KOPT-K1 (cell line): ENCODE measurements around the gene SLC35D2.

Experiments used
- H3K27ac ChIP-seq: fragments of 200-600 bp; sonication (generic); 2 replicates; pipeline ENCODE4 v1.5.1; 2016; ENCODE audit warnings: antibody characterized with exemption, mild to moderate bottlenecking, low read depth, low read length; ENCODE audit not compliant: poor library complexity, severe bottlenecking
- H3K36me3 ChIP-seq: fragments of 200-600 bp; sonication (generic); 2 replicates; pipeline ENCODE4 v1.5.1; 2017; ENCODE audit warnings: antibody characterized with exemption, mild to moderate bottlenecking, low read length, moderate library complexity; ENCODE audit not compliant: insufficient read depth
- H3K9me3 ChIP-seq: fragments of 200-600 bp; sonication (generic); 2 replicates; pipeline ENCODE4 v1.5.1; 2017; ENCODE audit warnings: antibody characterized with exemption, low read length, mild to moderate bottlenecking; ENCODE audit not compliant: insufficient read depth, poor library complexity, severe bottlenecking

Gene SLC35D2

DNA sequence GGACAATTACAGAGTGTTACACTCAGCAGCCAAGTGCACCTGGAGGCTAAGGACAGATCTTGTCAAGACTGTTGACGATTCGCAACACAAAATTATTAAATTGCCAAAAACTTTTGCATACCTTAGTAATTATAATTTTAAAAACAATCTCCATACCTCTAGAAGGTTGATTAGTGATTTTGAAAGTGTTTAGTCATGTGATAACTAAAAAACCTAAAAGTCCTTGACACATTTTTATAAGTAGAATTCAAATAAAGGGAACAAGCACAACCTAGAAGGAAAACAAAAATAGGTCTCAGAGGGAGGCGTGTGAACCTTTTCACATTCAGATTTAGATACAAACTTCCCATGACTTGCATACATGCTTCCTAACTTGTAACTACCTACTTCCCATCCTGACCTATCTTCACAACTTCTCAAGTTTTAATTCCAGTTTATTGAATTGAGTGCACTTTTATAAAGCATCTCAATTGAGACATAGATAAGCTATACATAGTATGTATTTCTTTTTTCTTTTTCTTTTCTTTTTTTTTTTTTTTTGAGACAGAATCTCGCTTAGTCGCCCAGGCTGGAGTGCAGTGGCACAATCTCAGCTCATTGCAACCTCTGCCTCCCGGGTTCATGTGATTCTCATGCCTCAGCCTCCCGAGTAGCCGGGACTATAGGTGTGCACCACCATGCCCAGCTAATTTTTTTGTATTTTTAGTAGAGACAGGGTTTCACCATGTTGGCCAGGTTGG is 28.8 kb upstream of the SLC35D2 start:
- Histone ChIP-seq H3K27ac (no peak overlapping the region), H3K9me3 (no peaks in the 10 kb centered on the region), H3K36me3 (peaks cover 76% of the 10 kb centered on the region)

DNA sequence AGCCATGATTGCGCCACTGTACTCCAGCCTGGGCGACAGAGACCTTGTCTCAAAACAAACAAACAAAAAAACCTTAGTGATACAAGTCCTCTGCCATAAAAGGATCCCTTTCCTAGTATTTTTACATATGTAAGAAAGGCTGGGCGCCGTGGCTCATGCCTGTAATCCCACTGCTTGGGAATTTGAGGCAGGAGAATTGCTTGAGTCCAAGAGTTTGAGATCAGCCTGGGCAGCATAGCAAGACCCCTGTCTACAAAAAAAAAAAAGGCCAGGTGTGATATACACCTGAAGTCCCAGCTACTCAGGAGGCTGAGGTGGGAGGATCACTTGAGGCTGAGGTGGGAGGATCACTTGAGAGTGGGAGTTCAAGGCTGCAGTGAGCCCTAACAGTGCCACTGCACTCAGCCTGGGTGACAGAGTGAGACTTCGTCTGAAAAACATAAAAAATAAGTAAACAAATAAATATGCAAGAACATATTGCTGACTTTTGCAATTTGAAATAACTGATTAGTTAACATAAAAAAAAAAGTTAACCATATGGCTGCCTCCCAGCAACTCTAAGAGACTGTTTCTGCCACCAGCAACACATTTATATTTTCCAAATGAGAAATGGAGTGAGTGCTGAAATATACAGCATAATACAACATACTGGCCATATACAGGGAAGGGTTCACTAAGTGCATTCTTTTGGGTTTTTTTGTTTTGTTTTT is 27.8 kb upstream of the SLC35D2 start:
- Histone ChIP-seq H3K9me3 (no peaks in the 10 kb centered on the region), H3K27ac (no peak overlapping the region), H3K36me3 (peaks cover 73% of the 10 kb centered on the region)

DNA sequence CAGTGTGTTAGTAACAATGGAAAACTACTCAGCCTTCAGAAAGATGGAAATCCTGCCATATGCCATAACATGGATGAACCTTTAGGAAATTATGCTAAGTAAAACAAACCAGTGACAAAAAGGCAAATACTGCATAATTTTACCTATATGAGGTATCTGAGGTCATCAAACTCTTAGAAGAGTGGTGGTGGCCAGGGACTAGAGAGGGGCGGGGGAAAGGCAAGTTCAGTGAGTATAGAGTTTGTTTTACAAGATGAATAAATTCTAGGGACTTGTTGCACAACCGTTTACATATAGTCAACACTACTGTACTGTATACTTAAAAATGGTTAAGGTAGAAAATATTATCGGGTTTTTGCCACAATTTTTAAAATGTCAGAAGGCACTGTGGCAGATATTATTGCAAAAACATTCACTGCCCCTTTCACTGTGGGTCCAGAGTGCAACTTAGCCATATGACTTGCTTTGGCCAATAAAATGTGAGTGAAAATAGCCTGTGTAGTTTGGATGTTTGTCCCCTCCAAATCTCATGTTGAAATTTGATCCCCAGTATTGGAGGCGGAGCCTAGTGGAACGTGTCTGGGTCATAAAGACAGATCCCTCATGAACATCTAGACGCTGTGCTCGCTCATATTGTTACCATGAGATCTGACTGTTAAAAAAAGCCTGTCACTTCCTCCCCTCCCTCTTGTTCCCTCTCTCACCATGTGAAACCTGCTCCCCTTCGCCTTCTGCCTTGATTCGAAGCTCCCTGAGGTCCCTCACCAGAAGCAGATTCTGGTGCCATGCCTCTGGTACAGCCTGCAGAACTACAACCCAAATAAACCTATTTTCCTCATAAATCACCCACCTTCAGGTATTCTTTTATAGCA is 25.1 kb upstream of the SLC35D2 start:
- Histone ChIP-seq H3K27ac (no peak overlapping the region), H3K9me3 (no peaks in the 10 kb centered on the region), H3K36me3 (peaks cover 73% of the 10 kb centered on the region)

DNA sequence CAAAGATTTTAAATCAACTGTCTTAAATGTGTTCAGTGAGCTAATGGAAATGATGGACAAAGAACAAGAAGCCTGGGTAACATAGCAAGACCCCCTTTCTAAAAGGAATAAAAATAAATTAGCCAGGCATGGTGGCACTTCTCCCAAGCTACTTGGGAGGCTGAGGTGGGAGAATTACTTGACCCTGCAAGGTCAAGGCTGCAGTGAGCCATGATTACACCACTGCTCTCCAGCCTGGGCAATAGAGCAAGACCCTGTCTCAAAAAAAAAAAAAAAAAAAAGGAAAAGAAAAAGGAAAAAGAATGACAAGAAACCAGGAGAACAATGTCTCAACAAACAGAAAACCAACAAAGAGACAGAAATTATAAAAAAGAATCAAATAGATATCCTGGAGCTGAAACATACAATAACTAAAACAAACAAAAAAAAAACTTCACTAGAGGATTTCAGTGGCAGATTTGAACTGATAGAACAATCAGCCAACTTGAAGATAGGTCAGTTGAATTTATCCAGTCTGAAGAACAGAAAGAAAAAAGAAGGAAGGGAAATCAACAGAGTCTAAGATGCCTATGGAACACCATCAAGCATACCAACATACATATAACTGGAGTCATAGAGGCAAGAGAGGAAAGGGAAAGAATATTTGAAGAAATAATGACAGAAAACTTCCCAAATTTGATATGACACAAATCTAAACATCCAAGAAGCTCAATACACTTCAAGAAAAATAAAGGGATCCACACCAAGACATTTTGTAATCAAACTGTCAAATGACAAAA is 16.8 kb upstream of the SLC35D2 start:
- H3K27ac ChIP-seq = no peak overlapping the region
- no peaks in the 10 kb centered on the region for H3K9me3 ChIP-seq
- H3K36me3 ChIP-seq = peaks cover 58% of the 10 kb centered on the region

DNA sequence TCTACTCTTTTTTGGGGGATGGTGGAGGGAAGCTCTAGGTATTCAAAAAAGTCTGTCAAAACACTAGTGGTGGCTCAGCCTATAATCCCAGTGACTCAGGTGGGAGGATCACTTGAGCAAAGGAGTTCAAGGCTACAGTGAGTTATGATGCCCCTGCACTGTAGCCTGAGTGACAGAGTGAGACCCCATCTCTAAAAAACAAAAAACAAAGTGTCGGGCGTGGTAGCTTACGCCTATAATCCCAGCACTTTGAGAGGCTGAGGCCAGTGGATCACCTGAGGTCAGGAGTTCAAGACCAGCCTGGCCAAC is 15.8 kb upstream of the SLC35D2 start:
- no peaks in the 10 kb centered on the region for H3K9me3 ChIP-seq
- H3K36me3 ChIP-seq = peaks cover 59% of the 10 kb centered on the region
- peak overlapping the region; percentile 11 for H3K27ac ChIP-seq

DNA sequence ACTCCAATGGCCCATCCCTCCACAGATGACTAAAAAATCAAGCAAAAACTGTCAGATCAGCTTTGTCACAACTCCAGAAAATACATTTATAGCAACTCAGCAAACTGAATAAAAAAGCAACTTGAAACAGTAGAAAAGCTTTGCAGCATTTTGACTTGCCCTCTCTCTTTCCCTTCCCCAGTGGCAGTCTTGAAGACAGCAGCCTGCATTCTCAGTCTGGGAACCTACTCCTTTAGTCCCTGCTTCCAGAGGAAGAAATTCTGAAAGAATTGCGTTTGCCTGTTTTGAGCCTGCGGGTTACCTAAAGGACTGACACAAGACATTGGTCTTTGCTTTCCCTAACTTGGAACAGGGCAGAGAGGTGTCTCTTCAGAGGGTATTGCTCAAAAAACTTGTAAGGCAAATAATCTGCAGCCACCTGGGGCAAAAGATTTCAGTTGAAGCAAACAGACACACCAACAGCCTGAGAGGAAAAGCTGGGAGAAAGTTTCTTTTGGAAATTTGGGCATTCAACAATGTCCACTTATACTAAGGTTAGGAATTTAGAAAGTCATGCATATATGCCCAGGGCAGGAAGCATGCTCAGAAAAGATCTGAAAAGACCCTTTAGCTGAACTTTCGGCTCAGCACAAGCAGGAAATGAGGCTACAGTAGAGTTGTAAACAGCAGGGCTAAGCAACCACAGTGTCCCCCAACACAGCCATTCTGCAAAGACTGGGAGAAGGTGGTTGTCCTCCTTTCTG is 15.2 kb upstream of the SLC35D2 start:
- H3K36me3 ChIP-seq = peaks cover 62% of the 10 kb centered on the region
- peak overlapping the region; percentile 11 for H3K27ac ChIP-seq

DNA sequence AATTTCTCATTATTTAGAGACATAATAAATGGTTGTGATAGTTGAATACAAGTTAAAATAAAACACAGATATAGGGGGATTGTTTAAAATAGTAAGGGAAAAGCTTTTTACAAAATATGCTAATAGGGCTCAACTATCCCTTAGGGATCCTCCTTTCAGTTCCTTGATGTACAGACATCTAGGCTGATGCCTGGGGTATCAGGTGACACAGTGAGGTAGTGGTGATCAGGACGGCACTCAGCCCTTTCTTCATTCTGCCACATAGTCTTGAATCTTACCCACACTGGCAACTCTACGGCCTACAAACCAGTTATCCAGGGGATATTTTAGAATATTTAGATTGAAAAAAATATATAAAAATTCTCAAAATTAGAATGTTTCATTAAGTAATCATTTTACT is 12.5 kb upstream of the SLC35D2 start:
- Histone ChIP-seq H3K9me3 (no peaks in the 10 kb centered on the region), H3K27ac (no peak overlapping the region), H3K36me3 (peaks cover 80% of the 10 kb centered on the region)

More for the DNA sequence above, 15.2 kb upstream of the SLC35D2 start:
- H3K9me3 ChIP-seq = no peaks in the 10 kb centered on the region

DNA sequence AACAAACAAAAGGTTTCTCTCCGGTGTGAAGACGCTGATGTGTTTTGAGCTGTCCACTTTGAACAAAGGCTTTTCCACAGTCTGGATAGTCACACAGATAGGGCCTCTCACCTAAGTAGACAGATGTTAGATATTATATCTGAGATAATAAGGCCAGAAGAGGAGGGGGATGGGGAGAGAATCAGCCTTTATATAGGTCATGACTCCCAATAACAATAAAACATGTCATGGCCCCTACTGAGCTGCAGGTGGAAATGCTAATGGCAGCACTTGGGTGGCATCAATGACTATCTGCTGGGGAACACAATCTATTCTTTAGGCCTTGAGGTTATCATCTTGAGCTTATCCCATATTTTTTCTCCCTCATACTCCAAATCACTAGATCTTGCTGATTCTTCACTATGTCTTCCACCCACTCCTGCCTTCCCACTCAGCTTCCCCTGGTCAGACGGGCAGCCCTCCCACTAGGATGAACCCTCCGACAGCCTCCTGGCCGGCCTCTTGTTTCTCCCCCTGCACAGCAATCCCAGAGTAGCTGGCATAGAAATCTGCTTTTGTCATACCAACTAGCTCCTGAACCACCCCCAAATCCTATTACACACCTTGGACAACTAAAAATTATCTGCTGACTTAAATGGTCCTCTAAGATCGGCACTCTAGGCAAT is 11.5 kb upstream of the SLC35D2 start:
- peaks cover 88% of the 10 kb centered on the region for H3K36me3 ChIP-seq

DNA sequence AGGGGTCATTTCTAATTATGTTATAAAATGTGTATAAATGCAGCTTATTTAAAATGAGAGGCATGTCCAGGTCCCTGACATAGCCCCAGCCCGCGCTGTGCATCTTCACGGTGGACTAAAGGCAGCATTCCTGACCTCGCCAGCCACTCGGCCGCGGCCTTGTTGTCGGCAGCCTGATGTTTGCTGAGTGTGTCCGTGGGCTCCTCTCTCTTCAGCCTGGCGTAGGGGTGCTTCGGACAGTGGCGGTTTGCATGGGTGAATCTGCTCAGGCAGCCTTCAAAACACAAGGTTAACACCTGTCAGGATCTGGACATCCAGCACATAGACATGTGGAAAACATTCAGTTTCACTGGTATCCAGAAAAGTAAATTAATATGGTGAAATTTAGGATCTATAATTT is 8.8 kb upstream of the SLC35D2 start:
- Histone ChIP-seq H3K36me3 (peaks cover 92% of the 10 kb centered on the region), H3K27ac (no peak overlapping the region), H3K9me3 (no peaks in the 10 kb centered on the region)

More for the DNA sequence above, 11.5 kb upstream of the SLC35D2 start:
- Histone ChIP-seq H3K9me3 (no peaks in the 10 kb centered on the region), H3K27ac (no peak overlapping the region)

DNA sequence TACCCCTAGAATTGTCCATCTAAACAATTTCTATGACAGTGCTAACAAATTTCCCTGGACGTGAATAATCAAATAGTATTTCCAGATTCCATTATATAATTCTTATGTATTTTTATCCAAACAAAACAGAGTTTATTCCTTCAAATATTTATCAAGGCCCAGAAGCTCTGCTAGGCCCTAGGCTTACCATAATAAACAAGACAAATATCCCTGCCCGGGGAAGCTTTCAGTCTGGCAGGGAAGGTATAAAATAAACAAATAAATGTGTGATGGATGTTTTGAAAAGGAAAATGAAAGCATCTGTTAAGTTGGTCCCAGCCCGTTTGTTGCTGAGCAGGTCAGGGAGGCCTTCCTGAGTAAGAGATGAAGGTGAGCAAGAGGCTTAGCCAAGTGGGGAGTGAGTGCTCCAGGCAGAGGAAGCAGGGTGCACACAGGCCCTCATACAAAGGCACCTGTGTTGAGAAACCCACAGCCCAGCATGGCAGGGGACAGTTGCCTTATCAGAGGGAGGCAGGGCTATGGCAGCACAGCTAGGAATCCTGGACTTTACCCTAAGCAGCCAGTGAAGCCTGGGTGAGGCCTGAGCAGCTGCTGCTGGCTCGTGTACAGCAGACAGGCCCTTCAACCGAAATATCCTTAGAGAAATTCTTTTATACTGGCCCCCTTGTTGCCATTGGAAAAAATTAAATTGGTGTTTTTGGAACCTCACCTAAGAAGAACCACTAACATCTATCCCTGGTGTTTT is 7.7 kb upstream of the SLC35D2 start:
- Histone ChIP-seq H3K27ac (no peak overlapping the region), H3K9me3 (no peaks in the 10 kb centered on the region), H3K36me3 (peaks cover 99% of the 10 kb centered on the region)

DNA sequence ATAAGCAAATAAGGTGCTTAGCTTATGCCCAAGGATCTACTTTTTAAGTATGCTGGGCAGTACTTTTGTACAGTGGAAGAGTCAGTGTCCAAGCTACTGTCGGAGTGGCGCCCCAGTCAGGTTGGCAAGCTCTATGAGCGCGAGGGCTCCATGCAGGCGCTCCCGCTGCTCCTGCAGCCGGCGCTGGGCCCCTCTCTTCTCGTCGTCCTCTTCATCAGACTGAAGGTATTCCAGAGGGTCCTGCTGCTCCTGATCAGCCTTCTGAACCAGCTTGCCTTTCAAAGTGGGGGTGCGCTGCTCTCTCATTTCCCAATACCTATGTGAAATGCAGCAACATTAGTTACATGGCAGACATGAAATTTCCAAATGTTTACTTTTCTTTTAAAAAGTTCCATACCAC is 4.6 kb upstream of the SLC35D2 start:
- peaks cover 95% of the 10 kb centered on the region for H3K36me3 ChIP-seq
- no peaks in the 10 kb centered on the region for H3K9me3 ChIP-seq
- H3K27ac ChIP-seq = no peak overlapping the region

DNA sequence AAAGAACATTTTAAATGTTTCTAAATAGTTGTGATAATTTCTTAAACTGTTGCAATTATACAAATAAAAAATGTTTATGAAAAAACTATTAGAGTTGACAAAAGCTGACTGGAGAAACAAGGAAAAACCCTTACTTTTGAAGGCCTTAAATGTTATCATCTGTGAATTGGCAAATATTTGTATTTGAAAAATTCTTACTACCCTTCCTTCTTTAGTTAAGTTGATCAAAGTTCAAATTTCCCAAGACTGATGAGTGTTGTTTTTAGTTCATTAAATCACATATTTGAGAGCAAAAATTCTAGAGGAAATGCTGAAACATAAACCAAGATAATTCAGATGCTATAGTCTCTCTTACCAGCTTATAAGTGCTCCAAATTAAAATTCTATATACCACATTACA is 2.6 kb upstream of the SLC35D2 start:
- Histone ChIP-seq H3K36me3 (peaks cover 79% of the 10 kb centered on the region), H3K9me3 (no peaks in the 10 kb centered on the region), H3K27ac (no peak overlapping the region)

DNA sequence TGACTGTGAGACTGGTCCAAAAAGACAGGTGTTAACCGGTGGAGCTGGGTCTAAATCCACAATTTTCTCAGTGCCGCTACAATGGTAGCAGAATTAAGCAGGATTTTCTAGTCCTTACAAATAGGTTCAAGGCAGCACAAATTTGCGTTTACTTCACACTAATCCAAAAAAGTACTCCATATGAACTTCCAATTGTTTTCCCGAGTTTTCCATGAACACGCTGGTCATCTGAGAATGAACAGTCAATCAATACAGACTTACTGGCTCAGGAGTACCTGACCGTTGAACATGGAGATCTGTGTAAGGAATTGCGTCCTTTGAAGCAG is 709 bp downstream of the SLC35D2 start:
- Histone ChIP-seq H3K9me3 (no peaks in the 10 kb centered on the region), H3K36me3 (peaks cover 45% of the 10 kb centered on the region), H3K27ac (no peak overlapping the region)
